GM21381 (cell line): Measurements from ENCODE around the gene OPA3.
"Not testable (repeated sequence)": the region's sequence is repeated elsewhere in the genome, so short reads cannot be mapped to it uniquely, and the experiment has no call there.

Experiments used
- ATAC-seq: cut with Tn5 transposase; IDR thresholded peaks from one replicate; pipeline ENCODE4 v1.9.1; 2021; ENCODE audit warnings: mild to moderate bottlenecking, moderate library complexity; ENCODE audit not compliant: unreplicated experiment

The OPA3 gene

GRCh38 chr19:45584332-45585157 is at the start of gene OPA3:
OPA3 (minus strand) TSS chr19:45584802; CDS start chr19:45584764, 38 bp downstream.
- ATAC-seq = peak; percentile 85

GRCh38 chr19:45632468-45633196 is 48.0 kb upstream of the OPA3 start:
- no peak for ATAC-seq

- ATAC-seq = no peak
These were observed 45.9 kb upstream of the OPA3 start for GRCh38 chr19:45630463-45630862.

GRCh38 chr19:45629704-45630103 is 45.1 kb upstream of the OPA3 start:
- ATAC-seq = no peak

GRCh38 chr19:45628219-45628618 is 43.6 kb upstream of the OPA3 start:
- not testable (repeated sequence) for ATAC-seq

- no peak for ATAC-seq
These were observed 39.4 kb upstream of the OPA3 start for GRCh38 chr19:45623984-45624383.

- ATAC-seq = no peak
These were observed 37.4 kb upstream of the OPA3 start for GRCh38 chr19:45621976-45622503.

GRCh38 chr19:45621389-45621788 is 36.8 kb upstream of the OPA3 start:
- ATAC-seq = no peak

- ATAC-seq = no peak
These were observed 32.1 kb upstream of the OPA3 start for GRCh38 chr19:45616704-45617017.

GRCh38 chr19:45615795-45616703 is 31.4 kb upstream of the OPA3 start:
- ATAC-seq = no peak

- ATAC-seq = not testable (repeated sequence)
These were observed 30.5 kb upstream of the OPA3 start for GRCh38 chr19:45615056-45615455.

- ATAC-seq = no peak
These were observed 29.5 kb upstream of the OPA3 start for GRCh38 chr19:45613926-45614725.

- no peak for ATAC-seq
These were observed 24.3 kb upstream of the OPA3 start for GRCh38 chr19:45608948-45609347.

GRCh38 chr19:45607071-45608029 is 22.7 kb upstream of the OPA3 start:
- no peak for ATAC-seq

GRCh38 chr19:45601524-45602374 is 17.1 kb upstream of the OPA3 start, which contains the start of gene GPR4:
GPR4 (minus strand) TSS chr19:45602212; CDS start chr19:45591866, 10,346 bp downstream.
- ATAC-seq = no peak

- ATAC-seq = no peak
These were observed 16.5 kb upstream of the OPA3 start for GRCh38 chr19:45601115-45601514.

GRCh38 chr19:45600340-45600885 is 15.8 kb upstream of the OPA3 start:
- no peak for ATAC-seq

- ATAC-seq = no peak
These were observed 14.7 kb upstream of the OPA3 start for GRCh38 chr19:45599286-45599685.
